HG02943 (cell line): ENCODE results near the gene MGAT5.

Experiments used
- ATAC-seq: cut with Tn5 transposase; IDR thresholded peaks from one replicate; pipeline ENCODE4 v1.9.1; 2021; ENCODE audit warnings: mild to moderate bottlenecking, low read depth, moderate library complexity; ENCODE audit not compliant: unreplicated experiment

MGAT5 gene

GRCh38 chr2:134360745-134361487, 107.0 kb downstream of the MGAT5 start:
- no peak for ATAC-seq

GRCh38 chr2:134361648-134362047, 107.8 kb downstream of the MGAT5 start:
- ATAC-seq, result no peak

- ATAC-seq, result no peak
Observed at GRCh38 chr2:134362152-134362668, 108.3 kb downstream of the MGAT5 start.

- no peak for ATAC-seq
Observed at GRCh38 chr2:134362740-134363139, 108.9 kb downstream of the MGAT5 start.

GRCh38 chr2:134365356-134365755, 111.5 kb downstream of the MGAT5 start:
- no peak for ATAC-seq

- no peak for ATAC-seq
Observed at GRCh38 chr2:134366359-134366758, 112.5 kb downstream of the MGAT5 start.

GRCh38 chr2:134367213-134367612, 113.3 kb downstream of the MGAT5 start:
- no peak for ATAC-seq

GRCh38 chr2:134368009-134368817, 114.3 kb downstream of the MGAT5 start:
- no peak for ATAC-seq

- no peak for ATAC-seq
Observed at GRCh38 chr2:134369220-134369902, 115.5 kb downstream of the MGAT5 start.

GRCh38 chr2:134370655-134371445, 117.0 kb downstream of the MGAT5 start:
- ATAC-seq, result no peak

GRCh38 chr2:134372141-134372540, 118.3 kb downstream of the MGAT5 start:
- no peak for ATAC-seq

GRCh38 chr2:134372611-134373131, 118.8 kb downstream of the MGAT5 start:
- no peak for ATAC-seq

- no peak for ATAC-seq
Observed at GRCh38 chr2:134375935-134376334, 122.1 kb downstream of the MGAT5 start.

- no peak for ATAC-seq
Observed at GRCh38 chr2:134377730-134378129, 123.9 kb downstream of the MGAT5 start.

- ATAC-seq, result no peak
Observed at GRCh38 chr2:134379293-134379692, 125.4 kb downstream of the MGAT5 start.

GRCh38 chr2:134379722-134380121, 125.8 kb downstream of the MGAT5 start:
- ATAC-seq, result no peak

GRCh38 chr2:134381141-134381540, 127.3 kb downstream of the MGAT5 start:
- no peak for ATAC-seq

GRCh38 chr2:134384131-134384530, 130.3 kb downstream of the MGAT5 start:
- no peak for ATAC-seq

- no peak for ATAC-seq
Observed at GRCh38 chr2:134385195-134385594, 131.3 kb downstream of the MGAT5 start.

- no peak for ATAC-seq
Observed at GRCh38 chr2:134386310-134386709, 132.4 kb downstream of the MGAT5 start.
